HG03521 (cell line): ENCODE measurements around the gene ATRN.

ENCODE experiments used
- ATAC-seq: cut with Tn5 transposase; IDR thresholded peaks from one replicate; pipeline ENCODE4 v1.9.1; 2021; ENCODE audit warnings: mild to moderate bottlenecking, moderate library complexity; ENCODE audit not compliant: unreplicated experiment

Gene ATRN

GRCh38 chr20:3672547-3673171 lies 201.8 kb downstream of the ATRN start:
- ATAC-seq = no peak

- ATAC-seq = no peak
These were observed 202.6 kb downstream of the ATRN start for GRCh38 chr20:3673221-3674070.

GRCh38 chr20:3674447-3674846 lies 203.6 kb downstream of the ATRN start:
- ATAC-seq = no peak

GRCh38 chr20:3674995-3675900 lies 204.4 kb downstream of the ATRN start:
- no peak for ATAC-seq

GRCh38 chr20:3677733-3678132 lies 206.9 kb downstream of the ATRN start:
- no peak for ATAC-seq

DNA sequence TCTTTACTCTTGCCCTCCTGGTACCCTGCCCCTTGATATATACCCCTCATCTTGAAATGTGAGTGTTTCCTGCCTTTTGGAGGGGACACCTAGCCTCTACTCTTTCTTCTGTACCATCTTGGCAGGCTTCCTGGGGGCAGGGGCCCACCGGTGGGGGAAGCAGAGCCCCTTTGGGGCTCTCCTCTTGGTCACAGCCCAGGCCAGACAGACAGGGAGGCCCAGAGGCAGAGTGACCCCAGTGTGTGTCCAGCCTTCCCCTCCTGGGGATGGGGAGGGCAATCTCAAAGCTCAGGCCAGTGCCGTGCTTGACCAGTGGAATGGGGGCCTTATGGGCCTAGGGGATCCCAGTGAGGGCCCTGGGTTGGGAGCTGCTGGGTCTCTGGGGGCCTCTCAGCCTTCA lies 207.4 kb downstream of the ATRN start:
- ATAC-seq = no peak

DNA sequence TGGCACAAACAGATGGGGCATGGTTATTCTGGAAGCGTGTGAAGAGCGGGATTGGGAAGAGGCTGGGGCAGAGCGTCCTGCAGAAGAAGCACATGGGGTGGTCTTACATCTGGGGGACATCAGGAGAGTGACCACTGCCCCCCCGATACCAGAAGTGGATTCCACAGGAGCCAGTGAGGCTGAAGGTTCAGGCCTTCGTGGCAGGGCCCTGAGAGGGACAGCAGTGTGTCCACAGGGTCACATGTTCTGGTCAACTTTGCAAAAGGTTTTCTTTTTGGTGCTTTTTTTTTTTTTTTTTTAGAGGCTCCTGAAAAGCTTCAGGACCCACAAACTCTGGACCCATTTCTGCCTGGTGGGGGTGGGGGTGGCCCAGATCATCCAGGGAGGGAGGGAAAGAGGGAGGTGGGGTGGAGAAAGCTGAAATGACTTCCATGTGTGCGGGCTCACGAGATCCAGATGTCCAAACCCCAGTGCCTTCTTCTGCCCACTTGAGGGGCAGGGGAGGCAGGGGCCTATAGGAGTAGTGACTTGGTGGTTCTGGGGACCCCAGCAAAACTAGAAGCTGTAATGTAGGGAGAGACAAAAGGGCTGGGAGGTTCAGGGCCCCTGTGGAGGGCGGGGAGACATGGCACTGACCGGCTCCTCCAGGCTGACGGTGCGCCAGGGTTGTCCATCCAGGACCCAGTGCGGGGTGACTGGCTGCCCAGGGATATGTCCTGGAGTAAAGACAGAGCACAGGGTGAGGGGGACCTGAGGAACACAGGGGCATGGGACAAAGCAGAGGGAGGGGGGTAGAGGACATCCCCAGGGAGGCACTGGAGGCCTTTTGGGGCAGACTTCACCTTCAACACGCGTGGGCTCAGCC lies 208.3 kb downstream of the ATRN start:
- no peak for ATAC-seq

- no peak for ATAC-seq
These were observed 209.2 kb downstream of the ATRN start for GRCh38 chr20:3679749-3680700.

GRCh38 chr20:3680701-3681351 lies 210.0 kb downstream of the ATRN start:
- ATAC-seq = no peak

DNA sequence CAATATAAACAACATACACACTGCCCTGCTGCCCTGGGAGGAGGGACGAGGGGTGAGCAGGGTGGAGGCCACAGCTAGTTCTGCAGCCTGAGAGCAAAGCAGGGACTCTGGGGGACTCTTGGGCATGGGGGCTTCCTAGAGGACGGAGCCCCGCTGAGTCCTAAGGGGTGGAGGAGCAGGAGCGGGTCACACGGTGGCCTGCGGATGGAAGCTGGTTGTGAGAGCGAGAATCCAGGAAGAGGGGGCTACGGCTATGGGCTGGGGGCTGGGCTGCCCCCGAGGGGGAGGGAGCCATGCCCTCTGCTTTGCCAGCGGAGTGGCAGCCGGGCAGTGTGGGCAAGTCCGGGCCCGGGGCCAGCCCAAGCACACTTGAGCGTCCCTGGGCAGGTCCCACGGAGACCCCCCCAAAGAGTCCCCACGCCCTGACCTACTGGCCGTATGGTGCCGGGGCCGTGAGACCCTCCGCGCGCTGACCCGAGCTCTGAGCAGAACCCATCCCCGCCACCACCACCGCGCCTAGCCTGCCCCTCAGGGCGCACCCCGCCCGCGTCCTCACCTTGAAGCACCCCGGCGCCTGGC lies 210.6 kb downstream of the ATRN start:
- no peak for ATAC-seq

- ATAC-seq = no peak
These were observed 211.3 kb downstream of the ATRN start, which contains the start of gene ADAM33 for GRCh38 chr20:3681931-3682781. Gene ADAM33, minus strand, starts transcription at chr20:3682010. Its CDS starts 6 bp downstream, at chr20:3682004.

DNA sequence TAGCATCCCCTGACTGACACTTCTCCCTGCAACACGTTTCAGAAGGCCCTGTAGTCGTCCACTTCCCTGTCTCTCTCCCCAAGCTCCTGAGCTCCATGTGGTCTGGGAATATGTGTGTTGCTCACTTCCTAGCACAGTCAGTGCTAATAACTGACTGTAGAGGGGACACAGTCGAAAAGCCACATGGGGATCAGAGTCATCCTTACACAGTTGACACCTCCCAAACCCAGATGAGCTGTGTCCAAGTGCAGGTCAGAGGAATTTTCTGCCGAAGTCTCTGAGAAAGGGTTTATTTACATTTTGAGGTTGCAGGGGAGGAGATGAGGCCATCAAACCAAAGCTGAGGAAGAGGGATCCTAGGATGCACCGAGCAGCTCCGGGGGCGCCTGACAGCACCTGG lies 214.5 kb downstream of the ATRN start:
- no peak for ATAC-seq

- no peak for ATAC-seq
These were observed 215.6 kb downstream of the ATRN start for GRCh38 chr20:3686421-3686820.

- no peak for ATAC-seq
These were observed 216.1 kb downstream of the ATRN start for GRCh38 chr20:3686867-3687321.

DNA sequence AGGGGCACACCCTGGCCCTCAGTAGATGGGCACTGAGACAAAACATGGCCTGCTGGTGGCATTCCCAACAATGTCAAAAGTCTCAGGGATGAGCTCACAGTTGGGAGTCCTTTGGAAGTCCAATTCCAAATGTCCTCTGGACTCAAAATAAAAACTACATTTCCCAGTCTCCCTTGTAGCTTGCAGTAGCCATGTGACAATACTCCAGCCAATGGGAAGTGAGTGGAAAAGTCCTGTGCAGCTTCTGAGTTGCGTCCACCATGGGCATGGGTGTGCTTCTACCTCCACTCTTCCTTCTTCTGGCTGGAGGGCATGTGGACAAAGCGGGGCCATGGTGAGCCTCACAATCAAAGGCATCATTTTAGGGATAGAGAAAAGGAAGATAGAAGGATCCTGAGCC lies 216.8 kb downstream of the ATRN start:
- ATAC-seq = no peak

- no peak for ATAC-seq
These were observed 219.2 kb downstream of the ATRN start for GRCh38 chr20:3689978-3690377.

- ATAC-seq = no peak
These were observed 219.6 kb downstream of the ATRN start for GRCh38 chr20:3690413-3690812.
